A673 (cell line): ENCODE data around the gene CHP2.

Source experiments
- EZH2 ChIP-seq: fragments of 200-600 bp; sonication (generic); IDR thresholded peaks from 2 replicates; pipeline ENCODE4 v1.6.1; 2017; ENCODE audit warnings: borderline replicate concordance, low read depth, mild to moderate bottlenecking, mixed read lengths, antibody characterized with exemption, low read length; ENCODE audit not compliant: poor library complexity, severe bottlenecking
- TF ChIP-seq, protein P1 (sequence below): fragments of 300-800, 200-600 bp; sonication (generic); conservative IDR thresholded peaks from 2 replicates; pipeline ENCODE4 v1.5.1; 2017; ENCODE audit warnings: low read depth, mild to moderate bottlenecking, antibody characterized with exemption, low read length, moderate library complexity, mixed read lengths

DNA sequence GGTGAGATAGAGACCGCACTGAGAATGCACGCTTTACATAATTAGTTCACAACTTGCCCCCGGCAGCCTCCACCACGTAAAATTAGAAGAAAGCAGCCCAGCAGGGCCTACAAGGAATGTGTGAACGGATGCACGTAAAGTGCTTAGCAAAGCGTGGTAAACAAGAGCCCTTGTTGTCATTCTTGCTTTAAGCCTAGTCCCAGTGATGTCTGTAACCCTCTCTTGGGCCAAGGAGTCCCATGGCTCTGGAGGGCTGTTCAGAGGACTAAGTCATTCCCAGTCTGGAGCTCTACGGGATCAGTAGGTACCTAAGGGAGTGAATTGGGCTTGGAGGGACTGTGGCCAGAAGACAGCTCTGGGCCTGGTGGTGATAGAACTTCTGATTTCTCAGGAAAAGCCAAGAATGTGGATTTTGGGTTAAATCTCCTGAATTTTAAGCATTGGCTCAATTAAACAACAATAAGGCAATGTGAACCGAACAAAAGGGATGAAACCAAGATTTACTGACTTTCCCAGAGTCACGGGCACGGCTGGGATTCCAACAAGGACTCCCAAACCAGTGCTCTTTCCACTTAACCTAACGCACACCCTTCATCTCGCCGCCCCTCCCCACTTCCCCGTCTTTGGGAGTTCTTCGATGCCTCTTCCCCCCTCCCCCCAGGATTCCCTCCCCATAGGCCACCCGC, 775 bp upstream of the CHP2 start:
- TF ChIP-seq, protein P1, sequence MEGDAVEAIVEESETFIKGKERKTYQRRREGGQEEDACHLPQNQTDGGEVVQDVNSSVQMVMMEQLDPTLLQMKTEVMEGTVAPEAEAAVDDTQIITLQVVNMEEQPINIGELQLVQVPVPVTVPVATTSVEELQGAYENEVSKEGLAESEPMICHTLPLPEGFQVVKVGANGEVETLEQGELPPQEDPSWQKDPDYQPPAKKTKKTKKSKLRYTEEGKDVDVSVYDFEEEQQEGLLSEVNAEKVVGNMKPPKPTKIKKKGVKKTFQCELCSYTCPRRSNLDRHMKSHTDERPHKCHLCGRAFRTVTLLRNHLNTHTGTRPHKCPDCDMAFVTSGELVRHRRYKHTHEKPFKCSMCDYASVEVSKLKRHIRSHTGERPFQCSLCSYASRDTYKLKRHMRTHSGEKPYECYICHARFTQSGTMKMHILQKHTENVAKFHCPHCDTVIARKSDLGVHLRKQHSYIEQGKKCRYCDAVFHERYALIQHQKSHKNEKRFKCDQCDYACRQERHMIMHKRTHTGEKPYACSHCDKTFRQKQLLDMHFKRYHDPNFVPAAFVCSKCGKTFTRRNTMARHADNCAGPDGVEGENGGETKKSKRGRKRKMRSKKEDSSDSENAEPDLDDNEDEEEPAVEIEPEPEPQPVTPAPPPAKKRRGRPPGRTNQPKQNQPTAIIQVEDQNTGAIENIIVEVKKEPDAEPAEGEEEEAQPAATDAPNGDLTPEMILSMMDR, result no peak
- no peak for TF ChIP-seq EZH2
